Measurements from ENCODE around the gene GABARAPL2. TPM values are rescaled to one million over a fixed set of nuclear protein-coding genes. Genes with fewer than 3 reads are reported as not detected.
"Not testable (repeated sequence)": the region's sequence is repeated elsewhere in the genome, so short reads cannot be mapped to it uniquely, and the experiment has no call there.

GABARAPL2 gene
- total and polyA plus RNA-seq, 2 donors: 103 to 223 TPM

DNA sequence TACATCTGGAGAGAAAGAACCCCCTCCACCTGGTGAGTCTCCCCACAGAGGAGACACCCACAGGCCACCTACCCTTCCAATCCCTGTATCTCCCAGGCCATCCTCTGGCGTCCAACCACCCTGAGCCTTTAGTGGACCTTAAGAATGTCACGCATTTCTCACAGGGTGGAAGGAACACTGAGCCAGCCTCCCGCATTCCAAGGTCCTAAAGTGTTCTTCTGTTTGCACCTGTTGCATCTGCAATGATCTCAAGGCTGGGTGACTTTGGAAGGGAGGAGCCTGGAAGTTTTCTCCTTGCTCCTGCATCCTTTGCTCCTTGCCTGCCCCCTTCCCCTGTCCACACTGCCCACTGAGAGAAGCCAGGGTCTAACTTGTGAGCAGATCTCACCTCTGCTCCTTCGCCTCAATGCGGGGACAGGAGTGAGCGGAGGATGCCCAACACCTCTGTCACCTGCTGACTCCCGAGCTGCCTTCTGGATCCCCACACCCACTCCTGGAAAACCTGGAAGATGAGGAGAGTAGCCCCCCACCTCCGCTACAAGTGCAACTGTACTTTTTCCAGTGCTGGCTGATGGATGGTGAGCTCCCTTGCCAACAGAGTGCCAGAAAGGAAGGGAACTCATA, 33.9 kb upstream of the GABARAPL2 start:
- H3K36me3 ChIP-seq (ENCODE audit: control insufficient read depth in 2 of 2, insufficient read depth in 2 of 2, low read length in 1 of 2): no peaks in the 10 kb centered on the region
- no peaks in the 10 kb centered on the region for H3K27me3 ChIP-seq (ENCODE audit: control insufficient read depth in 2 of 2, insufficient read depth in 1 of 2, low read length in 1 of 2)
- no peak overlapping the region for H3K27ac ChIP-seq (ENCODE audit: low read depth in 1 of 2, low read length in 1 of 2)
- no peaks in the 10 kb centered on the region for H3K4me1 ChIP-seq (ENCODE audit: control insufficient read depth in 2 of 2, insufficient read depth in 2 of 2, low read length in 2 of 2)
- no peaks in the 10 kb centered on the region for H3K9me3 ChIP-seq (ENCODE audit: control insufficient read depth in 2 of 2, insufficient read depth in 1 of 2, low read length in 1 of 2)
- DNase-seq (ENCODE audit: low read depth in 6 of 9, low spot score in 9 of 9): no peak
- WGBS: 97% methylated on average over 8 of the region's 8 CpGs
- H3K4me3 ChIP-seq (ENCODE audit: low read length in 2 of 2): no peak overlapping the region

DNA sequence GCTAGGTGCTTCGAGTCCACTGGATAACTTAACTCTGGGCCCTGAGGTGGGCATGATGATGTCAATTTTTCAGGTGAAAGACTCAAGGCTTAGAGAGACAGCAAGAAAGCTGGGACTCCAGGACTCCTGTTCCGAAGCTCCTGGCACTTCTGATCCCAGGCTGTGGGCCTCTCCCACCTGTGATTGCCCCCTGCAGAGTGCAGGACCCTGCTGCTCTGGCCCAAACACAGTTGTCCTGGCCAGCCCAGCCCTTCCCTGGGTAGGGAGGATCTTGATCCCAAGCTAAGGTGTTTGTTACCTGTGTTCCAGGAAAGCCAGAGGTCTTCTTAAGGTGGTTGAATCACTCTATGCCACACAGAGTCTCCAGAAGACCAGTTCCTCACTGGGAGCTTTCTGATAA, 33.4 kb upstream of the GABARAPL2 start:
- 89% methylated on average over 2 of the region's 2 CpGs for WGBS
- H3K4me3 ChIP-seq (ENCODE audit: low read length in 2 of 2): no peak overlapping the region
- H3K27ac ChIP-seq (ENCODE audit: low read depth in 1 of 2, low read length in 1 of 2): no peak overlapping the region
- no peaks in the 10 kb centered on the region for H3K4me1 ChIP-seq (ENCODE audit: control insufficient read depth in 2 of 2, insufficient read depth in 2 of 2, low read length in 2 of 2)
- no peaks in the 10 kb centered on the region for H3K36me3 ChIP-seq (ENCODE audit: control insufficient read depth in 2 of 2, insufficient read depth in 2 of 2, low read length in 1 of 2)
- no peak for DNase-seq (ENCODE audit: low read depth in 6 of 9, low spot score in 9 of 9)
- no peaks in the 10 kb centered on the region for H3K27me3 ChIP-seq (ENCODE audit: control insufficient read depth in 2 of 2, insufficient read depth in 1 of 2, low read length in 1 of 2)
- H3K9me3 ChIP-seq (ENCODE audit: control insufficient read depth in 2 of 2, insufficient read depth in 1 of 2, low read length in 1 of 2): no peaks in the 10 kb centered on the region

DNA sequence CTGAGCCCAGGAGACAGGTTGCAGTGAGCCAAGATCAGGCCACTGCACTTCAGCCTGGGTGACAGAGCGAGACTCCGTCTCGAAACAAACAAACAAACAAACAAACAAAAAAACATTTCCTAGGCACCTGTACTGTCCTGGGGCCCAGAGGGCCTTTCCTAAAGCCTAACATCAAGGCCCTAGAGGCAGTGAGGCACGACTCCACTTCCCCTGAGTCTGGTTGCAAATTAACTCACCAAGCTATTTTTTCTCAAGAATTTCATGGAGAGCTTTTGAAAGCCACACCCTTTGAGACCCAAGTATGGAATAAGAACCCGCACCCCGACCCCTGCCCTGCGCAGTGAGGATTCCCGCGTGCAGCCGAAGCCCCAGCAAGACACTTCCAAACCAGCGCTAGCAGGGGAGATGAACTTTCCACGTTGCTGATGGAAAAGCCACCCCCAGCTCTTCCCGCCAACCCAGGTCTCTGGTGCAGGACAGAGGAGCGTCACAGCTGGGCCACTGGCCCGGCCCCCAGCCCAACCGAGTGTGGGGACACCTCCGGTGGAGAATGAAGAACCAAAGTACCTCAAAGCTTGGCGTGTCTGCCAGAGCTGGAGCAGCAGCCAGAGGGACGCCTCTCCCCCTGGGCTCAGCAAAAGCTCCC, 31.5 kb upstream of the GABARAPL2 start:
- Histone ChIP-seq H3K9me3 (ENCODE audit: control insufficient read depth in 2 of 2, insufficient read depth in 1 of 2, low read length in 1 of 2) (no peaks in the 10 kb centered on the region), H3K4me3 (ENCODE audit: low read length in 2 of 2) (no peak overlapping the region), H3K36me3 (ENCODE audit: control insufficient read depth in 2 of 2, insufficient read depth in 2 of 2, low read length in 1 of 2) (no peaks in the 10 kb centered on the region), H3K4me1 (ENCODE audit: control insufficient read depth in 2 of 2, insufficient read depth in 2 of 2, low read length in 2 of 2) (no peaks in the 10 kb centered on the region), H3K27ac (ENCODE audit: low read depth in 1 of 2, low read length in 1 of 2) (no peak overlapping the region), H3K27me3 (ENCODE audit: control insufficient read depth in 2 of 2, insufficient read depth in 1 of 2, low read length in 1 of 2) (no peaks in the 10 kb centered on the region)
- no peak for DNase-seq (ENCODE audit: low read depth in 6 of 9, low spot score in 9 of 9)
- WGBS: 92% methylated on average over 19 of the region's 19 CpGs

GRCh38 chr16:75535211-75535843, 30.9 kb upstream of the GABARAPL2 start:
- no peaks in the 10 kb centered on the region for H3K4me1 ChIP-seq (ENCODE audit: control insufficient read depth in 2 of 2, insufficient read depth in 2 of 2, low read length in 2 of 2)
- WGBS: 84% methylated on average over 34 of the region's 34 CpGs
- no peak for DNase-seq (ENCODE audit: low read depth in 6 of 9, low spot score in 9 of 9)
- no peaks in the 10 kb centered on the region for H3K9me3 ChIP-seq (ENCODE audit: control insufficient read depth in 2 of 2, insufficient read depth in 1 of 2, low read length in 1 of 2)
- H3K27ac ChIP-seq (ENCODE audit: low read depth in 1 of 2, low read length in 1 of 2): no peak overlapping the region
- no peaks in the 10 kb centered on the region for H3K27me3 ChIP-seq (ENCODE audit: control insufficient read depth in 2 of 2, insufficient read depth in 1 of 2, low read length in 1 of 2)
- no peaks in the 10 kb centered on the region for H3K36me3 ChIP-seq (ENCODE audit: control insufficient read depth in 2 of 2, insufficient read depth in 2 of 2, low read length in 1 of 2)
- no peak overlapping the region for H3K4me3 ChIP-seq (ENCODE audit: low read length in 2 of 2)

DNA sequence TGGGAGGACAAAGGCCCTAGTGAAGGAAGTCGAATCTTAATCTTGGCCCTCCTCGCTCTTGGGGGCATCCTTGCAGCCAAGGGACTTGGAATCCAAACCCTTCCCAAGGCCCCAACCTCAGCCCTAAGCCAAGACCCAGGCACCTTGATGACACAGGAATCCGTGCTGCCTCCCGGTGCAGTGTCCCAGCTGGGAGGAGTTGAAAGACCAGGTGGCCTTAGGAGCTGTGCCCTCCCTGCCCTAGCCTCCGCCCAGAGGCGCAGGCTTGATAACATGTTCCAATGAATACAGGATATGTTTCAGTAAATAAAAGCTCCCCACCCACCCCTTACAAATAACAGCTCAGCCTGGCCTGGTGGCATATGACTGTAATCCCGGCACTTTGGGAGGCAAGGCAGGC, 30.3 kb upstream of the GABARAPL2 start, which contains the start of gene CHST5:
CHST5 (minus strand) TSS at position 208 of the 400 bp plus-strand sequence. CDS start 5,724 bp downstream, outside the sequence.
- Histone ChIP-seq H3K27ac (ENCODE audit: low read depth in 1 of 2, low read length in 1 of 2) (no peak within 1 kb of the TSS), H3K9me3 (ENCODE audit: control insufficient read depth in 2 of 2, insufficient read depth in 1 of 2, low read length in 1 of 2) (no peaks in the 10 kb centered on the region), H3K4me3 (ENCODE audit: low read length in 2 of 2) (no peak within 1 kb of the TSS), H3K27me3 (ENCODE audit: control insufficient read depth in 2 of 2, insufficient read depth in 1 of 2, low read length in 1 of 2) (no peaks in the 10 kb centered on the region), H3K36me3 (ENCODE audit: control insufficient read depth in 2 of 2, insufficient read depth in 2 of 2, low read length in 1 of 2) (no peaks in the 10 kb centered on the region), H3K4me1 (ENCODE audit: control insufficient read depth in 2 of 2, insufficient read depth in 2 of 2, low read length in 2 of 2) (no peaks in the 10 kb centered on the region)
- DNase-seq (ENCODE audit: low read depth in 6 of 9, low spot score in 9 of 9): no peak
- WGBS: 97% methylated on average over 7 of the region's 7 CpGs

GRCh38 chr16:75537776-75538175, 28.4 kb upstream of the GABARAPL2 start:
- Histone ChIP-seq H3K4me1 (ENCODE audit: control insufficient read depth in 2 of 2, insufficient read depth in 2 of 2, low read length in 2 of 2) (no peaks in the 10 kb centered on the region), H3K4me3 (ENCODE audit: low read length in 2 of 2) (no peak overlapping the region), H3K9me3 (ENCODE audit: control insufficient read depth in 2 of 2, insufficient read depth in 1 of 2, low read length in 1 of 2) (no peaks in the 10 kb centered on the region), H3K27me3 (ENCODE audit: control insufficient read depth in 2 of 2, insufficient read depth in 1 of 2, low read length in 1 of 2) (no peaks in the 10 kb centered on the region), H3K36me3 (ENCODE audit: control insufficient read depth in 2 of 2, insufficient read depth in 2 of 2, low read length in 1 of 2) (no peaks in the 10 kb centered on the region), H3K27ac (ENCODE audit: low read depth in 1 of 2, low read length in 1 of 2) (no peak overlapping the region)
- DNase-seq (ENCODE audit: low read depth in 6 of 9, low spot score in 9 of 9): no peak
- 96% methylated on average over 4 of the region's 4 CpGs for WGBS

- 97% methylated on average over 8 of the region's 10 CpGs for WGBS
- not testable (repeated sequence) for DNase-seq (ENCODE audit: low read depth in 6 of 9, low spot score in 9 of 9); H3K27me3 ChIP-seq (ENCODE audit: control insufficient read depth in 2 of 2, insufficient read depth in 1 of 2, low read length in 1 of 2); H3K36me3 ChIP-seq (ENCODE audit: control insufficient read depth in 2 of 2, insufficient read depth in 2 of 2, low read length in 1 of 2); H3K4me3 ChIP-seq (ENCODE audit: low read length in 2 of 2); H3K4me1 ChIP-seq (ENCODE audit: control insufficient read depth in 2 of 2, insufficient read depth in 2 of 2, low read length in 2 of 2); H3K27ac ChIP-seq (ENCODE audit: low read depth in 1 of 2, low read length in 1 of 2); H3K9me3 ChIP-seq (ENCODE audit: control insufficient read depth in 2 of 2, insufficient read depth in 1 of 2, low read length in 1 of 2)
These were observed 27.2 kb upstream of the GABARAPL2 start for GRCh38 chr16:75538882-75539565.

- no peaks in the 10 kb centered on the region for H3K36me3 ChIP-seq (ENCODE audit: control insufficient read depth in 2 of 2, insufficient read depth in 2 of 2, low read length in 1 of 2)
- no peak overlapping the region for H3K27ac ChIP-seq (ENCODE audit: low read depth in 1 of 2, low read length in 1 of 2)
- no peaks in the 10 kb centered on the region for H3K9me3 ChIP-seq (ENCODE audit: control insufficient read depth in 2 of 2, insufficient read depth in 1 of 2, low read length in 1 of 2)
- H3K27me3 ChIP-seq (ENCODE audit: control insufficient read depth in 2 of 2, insufficient read depth in 1 of 2, low read length in 1 of 2): no peaks in the 10 kb centered on the region
- H3K4me1 ChIP-seq (ENCODE audit: control insufficient read depth in 2 of 2, insufficient read depth in 2 of 2, low read length in 2 of 2): no peaks in the 10 kb centered on the region
- WGBS: 97% methylated on average over 5 of the region's 5 CpGs
- DNase-seq (ENCODE audit: low read depth in 6 of 9, low spot score in 9 of 9): no peak
- no peak overlapping the region for H3K4me3 ChIP-seq (ENCODE audit: low read length in 2 of 2)
These were observed 24.9 kb upstream of the GABARAPL2 start for GRCh38 chr16:75541236-75541635.

DNA sequence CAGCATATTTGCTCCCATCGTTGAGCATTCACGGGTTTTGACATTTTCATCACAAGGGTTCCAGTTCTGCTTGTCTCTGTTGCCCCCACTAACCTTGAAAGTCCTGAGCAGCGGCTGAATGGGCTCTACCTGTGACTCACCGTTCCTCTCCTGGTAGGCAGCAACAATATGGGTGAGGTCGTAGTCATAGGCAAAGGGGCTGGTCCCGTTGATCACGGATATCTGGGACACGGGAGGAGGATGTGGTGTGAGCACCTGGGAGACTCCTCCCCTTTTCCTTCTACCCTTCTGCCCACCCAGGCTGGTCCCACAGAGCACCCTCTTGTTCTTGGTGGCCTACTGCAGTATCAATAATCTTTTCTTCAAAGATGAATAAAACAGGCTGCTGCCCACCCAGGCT, 23.7 kb upstream of the GABARAPL2 start:
- DNase-seq (ENCODE audit: low read depth in 6 of 9, low spot score in 9 of 9); H3K9me3 ChIP-seq (ENCODE audit: control insufficient read depth in 2 of 2, insufficient read depth in 1 of 2, low read length in 1 of 2); H3K27me3 ChIP-seq (ENCODE audit: control insufficient read depth in 2 of 2, insufficient read depth in 1 of 2, low read length in 1 of 2); H3K4me3 ChIP-seq (ENCODE audit: low read length in 2 of 2); H3K4me1 ChIP-seq (ENCODE audit: control insufficient read depth in 2 of 2, insufficient read depth in 2 of 2, low read length in 2 of 2); H3K36me3 ChIP-seq (ENCODE audit: control insufficient read depth in 2 of 2, insufficient read depth in 2 of 2, low read length in 1 of 2); H3K27ac ChIP-seq (ENCODE audit: low read depth in 1 of 2, low read length in 1 of 2): not testable (repeated sequence)
- 98% methylated on average over 8 of the region's 8 CpGs for WGBS

Measured in thymus (tissue), 11 donors.